NCI-H1092 treated with DMSO at 0.1 percent for 48 hours (cell line): Measurements from ENCODE around the gene PARD6B.

ENCODE experiments used
- DNase-seq: peaks from one replicate; lab custom pipeline; 2025; lab: John Stamatoyannopoulos, UW

The PARD6B gene

DNA sequence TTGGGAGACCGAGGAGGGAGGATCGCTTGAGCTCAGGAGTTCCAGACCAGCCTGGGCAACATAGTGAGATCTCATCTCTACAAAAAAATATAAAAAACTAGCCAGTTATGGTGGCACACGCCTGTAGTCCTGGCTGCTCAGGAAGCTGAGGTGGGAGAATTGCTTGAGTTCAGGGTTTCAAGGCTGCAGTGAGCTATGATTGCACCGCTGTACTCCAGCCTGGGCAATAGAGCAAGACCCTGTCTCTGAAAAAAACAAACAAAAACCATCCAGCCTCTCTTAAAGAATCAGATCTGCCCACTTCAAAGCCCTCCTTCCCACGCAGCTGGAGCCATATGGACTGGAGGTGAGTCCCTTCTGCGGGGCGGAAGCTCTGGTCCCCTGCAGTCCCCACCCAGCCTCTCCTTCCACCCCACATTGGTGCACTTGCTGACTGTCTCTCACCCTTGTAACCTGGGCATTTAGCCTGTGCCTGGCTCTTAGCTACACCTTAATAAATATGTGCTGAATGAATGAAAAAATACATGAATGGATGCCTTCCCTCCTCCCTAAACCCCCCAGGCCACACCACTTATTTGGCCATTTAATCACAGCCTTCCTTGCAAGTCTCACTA lies 7.2 kb upstream of the PARD6B start:
- no peak for DNase-seq

DNA sequence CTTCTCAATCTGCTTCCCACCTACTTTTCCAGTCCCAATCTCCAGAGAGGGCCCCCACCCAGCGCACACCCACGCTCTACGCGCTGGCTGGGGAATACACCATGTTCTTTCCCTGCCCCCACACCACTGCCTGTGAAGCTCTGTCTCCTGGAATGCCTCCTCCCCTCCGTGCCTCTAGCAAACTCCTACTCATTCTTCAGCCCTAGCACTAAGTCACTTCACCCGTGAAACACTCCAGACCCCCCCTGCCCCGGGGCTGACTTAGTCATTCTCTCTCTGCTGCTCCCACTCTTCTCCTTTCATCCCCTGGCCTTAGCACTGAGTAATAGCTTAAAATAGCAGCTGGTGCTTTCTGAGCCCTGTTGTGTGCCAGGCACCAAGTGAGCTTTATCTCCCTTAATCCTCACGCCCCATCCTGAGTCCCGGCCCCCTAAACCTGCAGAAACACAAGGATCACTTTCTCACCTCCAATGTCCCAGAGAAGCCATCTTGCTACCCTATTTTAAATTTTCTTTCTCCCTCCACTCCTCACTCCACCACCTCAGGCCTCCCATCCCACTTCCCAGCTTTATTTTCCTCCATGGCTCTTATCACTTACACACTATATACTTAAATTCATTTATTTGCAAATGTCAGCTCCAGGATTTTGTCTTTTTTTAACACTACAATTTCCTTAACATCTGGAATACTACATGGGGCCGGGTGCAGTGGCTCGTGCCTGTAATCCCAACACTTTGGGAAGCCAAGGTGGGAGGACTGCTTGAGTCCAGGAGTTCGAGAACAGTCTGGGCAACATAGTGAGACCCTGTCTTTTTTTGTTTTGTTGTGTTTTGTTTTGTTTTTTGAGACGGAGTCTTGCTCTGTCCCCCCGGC lies 6.3 kb upstream of the PARD6B start:
- no peak for DNase-seq

DNA sequence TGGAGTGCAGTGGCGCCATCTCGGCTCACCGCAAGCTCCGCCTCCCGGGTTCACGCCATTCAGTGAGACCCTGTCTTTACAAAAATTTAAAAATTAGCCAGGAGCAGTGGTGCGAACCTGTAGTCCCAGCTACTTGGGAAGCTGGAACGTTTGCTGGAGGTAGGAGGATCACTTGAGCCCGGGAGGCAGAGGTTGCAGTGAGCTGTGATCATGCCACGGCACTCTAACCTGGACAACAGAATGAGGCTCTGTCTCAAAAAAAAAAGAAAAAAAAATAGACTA lies 5.7 kb upstream of the PARD6B start:
- DNase-seq, result no peak

DNA sequence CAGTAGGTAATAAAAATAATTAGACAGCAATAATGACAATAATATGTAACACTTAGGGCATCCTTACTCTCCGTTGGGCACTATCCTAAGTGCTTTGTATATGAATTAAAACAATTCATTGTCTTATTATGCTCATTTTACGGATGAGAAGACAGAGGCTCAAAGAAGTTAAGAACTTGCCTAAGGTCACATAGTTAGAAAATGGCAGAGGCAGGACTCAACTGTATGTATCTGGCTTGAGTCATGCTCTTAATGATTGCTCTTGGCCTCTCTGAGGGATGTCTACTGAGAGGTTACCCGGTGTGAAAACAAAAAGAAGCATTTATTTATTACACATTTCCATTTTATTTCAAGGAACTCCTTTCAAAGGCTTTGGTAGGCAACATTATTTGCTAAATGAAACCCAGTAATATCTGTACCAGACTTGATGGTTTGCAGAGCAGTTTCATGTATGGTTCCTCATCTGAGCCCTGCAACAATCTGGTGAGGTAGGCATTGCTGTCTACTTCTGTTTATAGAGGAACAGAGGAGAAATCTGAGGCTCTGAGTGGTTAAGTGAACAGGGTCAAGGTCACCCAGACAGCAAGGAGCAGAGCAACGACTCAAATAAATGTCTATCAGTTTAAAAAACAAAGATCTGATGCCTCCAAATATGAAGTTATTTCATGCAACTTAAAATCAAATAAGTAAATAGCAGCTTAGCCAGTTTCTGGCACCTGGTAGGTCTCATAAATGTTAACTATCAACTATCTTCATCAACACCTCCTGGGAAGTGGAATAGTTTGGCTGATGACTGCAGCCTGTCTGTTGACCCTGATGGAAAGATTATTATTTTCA lies 4.2 kb upstream of the PARD6B start:
- no peak for DNase-seq

- DNase-seq, result no peak
Measured at GRCh38 chr20:50727792-50728485, 3.4 kb upstream of the PARD6B start.

- DNase-seq, result no peak
Measured at GRCh38 chr20:50728486-50728980, 2.8 kb upstream of the PARD6B start.

GRCh38 chr20:50728981-50729874 lies 2.2 kb upstream of the PARD6B start:
- DNase-seq, result no peak

GRCh38 chr20:50729901-50730764 lies 1.2 kb upstream of the PARD6B start:
- no peak for DNase-seq

DNA sequence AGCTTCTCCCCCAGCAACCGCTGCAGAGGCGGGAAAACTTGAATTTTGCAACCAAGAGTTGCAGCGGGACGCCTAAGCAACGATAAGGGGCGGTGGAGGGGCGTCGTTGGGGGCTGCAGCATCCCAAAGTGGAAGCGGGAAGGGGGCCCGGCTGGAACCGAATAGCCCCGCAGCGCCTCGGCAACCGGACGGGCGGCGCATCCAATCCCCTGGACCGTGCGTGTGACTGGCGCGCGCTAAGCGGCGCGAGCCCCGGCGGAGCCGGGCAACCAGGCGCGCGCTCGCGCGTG lies 670 bp upstream of the PARD6B start:
- no peak for DNase-seq

- DNase-seq, result no peak
Measured at GRCh38 chr20:50731930-50732690, 730 bp downstream of the PARD6B start.

- no peak for DNase-seq
Measured at GRCh38 chr20:50733644-50734349, 2.4 kb downstream of the PARD6B start.

GRCh38 chr20:50734730-50735679 lies 3.6 kb downstream of the PARD6B start:
- no peak for DNase-seq

GRCh38 chr20:50735813-50736212 lies 4.4 kb downstream of the PARD6B start:
- DNase-seq, result no peak

- DNase-seq, result no peak
Measured at GRCh38 chr20:50737352-50737751, 6.0 kb downstream of the PARD6B start.

GRCh38 chr20:50743087-50743486 lies 11.7 kb downstream of the PARD6B start:
- DNase-seq, result no peak

DNA sequence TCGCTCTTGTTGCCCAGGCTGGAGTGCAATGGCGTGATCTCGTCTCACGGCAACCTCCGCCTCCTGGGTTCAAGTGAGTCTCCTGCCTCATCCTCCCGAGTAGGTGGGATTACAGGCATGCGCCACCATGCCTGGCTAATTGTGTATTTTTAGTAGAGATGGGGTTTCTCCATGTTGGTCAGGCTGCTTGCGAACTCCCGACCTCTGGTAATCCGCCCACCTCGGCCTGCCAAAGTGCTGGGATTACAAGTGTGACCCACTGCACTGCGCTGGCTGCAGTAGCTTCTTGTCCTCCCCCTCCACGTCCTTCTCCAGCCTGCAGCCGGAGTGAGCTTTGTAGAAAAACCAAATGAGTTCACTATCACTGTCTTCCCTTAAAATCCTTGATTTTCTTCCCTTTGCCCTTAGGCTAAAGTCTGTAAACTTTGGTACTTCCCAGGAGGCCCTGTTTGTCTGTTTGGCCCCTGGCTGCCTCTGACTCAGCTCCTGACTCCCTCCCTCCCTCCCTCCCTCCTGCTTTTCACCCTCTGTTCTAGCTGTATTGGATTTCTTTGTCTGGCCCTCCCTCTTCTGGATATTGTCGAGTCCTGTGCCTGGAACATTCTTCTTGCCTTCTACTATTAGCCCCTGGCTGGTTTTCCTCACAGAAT lies 12.9 kb downstream of the PARD6B start:
- no peak for DNase-seq

GRCh38 chr20:50745634-50746137 lies 14.3 kb downstream of the PARD6B start:
- no peak for DNase-seq
